ENCODE data around the gene ACACB. TPM values are rescaled to one million over a fixed set of nuclear protein-coding genes. Genes with fewer than 3 reads are reported as not detected.

ACACB gene
- polyA plus RNA-seq, 1 donor from 2014 or later, result 0.22 TPM

- no peak for TF ChIP-seq MXI1 (conservative IDR thresholded peaks at IDR 0.05; ENCODE audit: poor library complexity, severe bottlenecking)
- no peak for TF ChIP-seq TAF1 (IDR thresholded peaks at IDR 0.05; ENCODE audit: low read depth)
- TF ChIP-seq RAD21 (conservative IDR thresholded peaks at IDR 0.05), result no peak
- TF ChIP-seq CTCF (IDR thresholded peaks at IDR 0.05; ENCODE audit: poor library complexity, severe bottlenecking), result no peak
- TF ChIP-seq EP300 (conservative IDR thresholded peaks at IDR 0.05; ENCODE audit: poor library complexity, severe bottlenecking), result no peak
- TF ChIP-seq SMC3 (conservative IDR thresholded peaks at IDR 0.05; ENCODE audit: poor library complexity), result no peak
- Histone ChIP-seq H3K4me3 (ENCODE audit: low read length) (no peak overlapping the region), H3K79me2 (replicated peaks; ENCODE audit: insufficient read depth, low read length) (no peaks in the 10 kb centered on the region), H3K9me3 (ENCODE audit: low read length) (no peaks in the 10 kb centered on the region), H3K27me3 (ENCODE audit: insufficient read depth, low read depth, low read length) (peaks cover 11% of the 10 kb centered on the region), H2AFZ (ENCODE audit: low read depth, low read length) (no peak overlapping the region), H3F3A (ENCODE audit: insufficient read depth, low read length, poor library complexity, severe bottlenecking) (no peaks in the 10 kb centered on the region), H3K9me2 (ENCODE audit: insufficient read depth, low read length) (no peaks in the 10 kb centered on the region), H3K4me2 (ENCODE audit: low read length) (no peak overlapping the region), H3K27ac (ENCODE audit: low read length) (no peak overlapping the region), H4K20me1 (ENCODE audit: insufficient read depth) (no peaks in the 10 kb centered on the region), H3K36me3 (ENCODE audit: insufficient read depth, low read length) (no peaks in the 10 kb centered on the region), H3K9ac (ENCODE audit: low read length) (no peak overlapping the region)
These were observed 188.1 kb downstream of the ACACB start for GRCh38 chr12:109304485-109304884.

- Histone ChIP-seq H3F3A (ENCODE audit: insufficient read depth, low read length, poor library complexity, severe bottlenecking) (no peaks in the 10 kb centered on the region), H2AFZ (ENCODE audit: low read depth, low read length) (no peak overlapping the region), H3K9ac (ENCODE audit: low read length) (no peak overlapping the region), H4K20me1 (ENCODE audit: insufficient read depth) (no peaks in the 10 kb centered on the region), H3K36me3 (ENCODE audit: insufficient read depth, low read length) (no peaks in the 10 kb centered on the region), H3K27ac (ENCODE audit: low read length) (no peak overlapping the region), H3K4me3 (ENCODE audit: low read length) (no peak overlapping the region), H3K79me2 (replicated peaks; ENCODE audit: insufficient read depth, low read length) (no peaks in the 10 kb centered on the region), H3K4me2 (ENCODE audit: low read length) (no peak overlapping the region), H3K9me3 (ENCODE audit: low read length) (no peaks in the 10 kb centered on the region), H3K9me2 (ENCODE audit: insufficient read depth, low read length) (no peaks in the 10 kb centered on the region), H3K27me3 (ENCODE audit: insufficient read depth, low read depth, low read length) (peaks cover 19% of the 10 kb centered on the region)
- TF ChIP-seq MXI1 (conservative IDR thresholded peaks at IDR 0.05; ENCODE audit: poor library complexity, severe bottlenecking) (no peak), EP300 (conservative IDR thresholded peaks at IDR 0.05; ENCODE audit: poor library complexity, severe bottlenecking) (no peak), EZH2 (IDR thresholded peaks at IDR 0.05; ENCODE audit: borderline replicate concordance, insufficient read depth, low read length, poor library complexity, severe bottlenecking) (no peak), SMC3 (conservative IDR thresholded peaks at IDR 0.05; ENCODE audit: poor library complexity) (no peak), POLR2AphosphoS5 (IDR thresholded peaks at IDR 0.05) (no peak), RAD21 (conservative IDR thresholded peaks at IDR 0.05) (no peak), TAF1 (IDR thresholded peaks at IDR 0.05; ENCODE audit: low read depth) (no peak), CTCF (IDR thresholded peaks at IDR 0.05; ENCODE audit: poor library complexity, severe bottlenecking) (no peak), REST (IDR thresholded peaks at IDR 0.05; ENCODE audit: borderline replicate concordance) (no peak)
These were observed 189.2 kb downstream of the ACACB start for GRCh38 chr12:109305547-109305946.

Measured in neural cell (in vitro differentiated cells).